Measurements from ENCODE around the gene LSM14A.

DNA sequence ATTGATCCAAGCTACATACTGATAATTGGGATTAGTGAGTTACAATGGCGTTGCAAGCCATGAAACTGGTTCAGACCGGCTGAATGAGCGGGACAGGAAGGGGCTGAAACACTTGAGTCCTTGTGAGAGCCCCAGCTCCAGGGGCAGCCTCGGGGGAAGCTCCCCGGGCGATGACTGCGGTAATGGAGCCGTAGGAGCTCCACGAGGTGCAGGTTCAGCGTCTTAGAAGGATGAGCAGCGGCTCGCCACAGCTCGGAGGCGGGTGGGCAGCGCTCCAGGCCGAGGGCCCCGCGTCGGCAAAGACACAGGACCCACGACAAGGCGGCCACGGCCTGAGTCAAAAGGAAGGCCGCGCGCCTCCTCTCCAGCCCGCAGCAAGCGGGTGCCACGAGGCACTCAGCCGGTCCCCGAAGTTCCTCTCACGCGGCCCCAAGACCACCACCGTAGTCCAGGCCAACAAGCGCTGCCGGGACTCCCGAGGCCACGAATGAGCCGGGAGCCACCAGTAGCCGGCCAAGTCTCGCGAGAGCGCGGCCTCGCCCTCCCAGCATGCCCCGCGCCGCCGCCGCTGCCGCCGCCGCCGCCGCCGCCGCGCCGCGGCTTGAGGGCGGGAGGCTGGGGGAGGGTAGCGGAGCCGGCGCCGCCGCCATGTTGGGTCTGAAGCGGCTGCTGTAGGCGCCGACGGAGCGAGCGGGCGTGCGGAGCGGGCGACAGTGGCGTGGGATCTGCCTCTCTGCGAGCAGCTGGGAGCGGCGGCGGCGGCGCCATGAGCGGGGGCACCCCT lies at the start of gene LSM14A:
- TF ChIP-seq, protein P1, sequence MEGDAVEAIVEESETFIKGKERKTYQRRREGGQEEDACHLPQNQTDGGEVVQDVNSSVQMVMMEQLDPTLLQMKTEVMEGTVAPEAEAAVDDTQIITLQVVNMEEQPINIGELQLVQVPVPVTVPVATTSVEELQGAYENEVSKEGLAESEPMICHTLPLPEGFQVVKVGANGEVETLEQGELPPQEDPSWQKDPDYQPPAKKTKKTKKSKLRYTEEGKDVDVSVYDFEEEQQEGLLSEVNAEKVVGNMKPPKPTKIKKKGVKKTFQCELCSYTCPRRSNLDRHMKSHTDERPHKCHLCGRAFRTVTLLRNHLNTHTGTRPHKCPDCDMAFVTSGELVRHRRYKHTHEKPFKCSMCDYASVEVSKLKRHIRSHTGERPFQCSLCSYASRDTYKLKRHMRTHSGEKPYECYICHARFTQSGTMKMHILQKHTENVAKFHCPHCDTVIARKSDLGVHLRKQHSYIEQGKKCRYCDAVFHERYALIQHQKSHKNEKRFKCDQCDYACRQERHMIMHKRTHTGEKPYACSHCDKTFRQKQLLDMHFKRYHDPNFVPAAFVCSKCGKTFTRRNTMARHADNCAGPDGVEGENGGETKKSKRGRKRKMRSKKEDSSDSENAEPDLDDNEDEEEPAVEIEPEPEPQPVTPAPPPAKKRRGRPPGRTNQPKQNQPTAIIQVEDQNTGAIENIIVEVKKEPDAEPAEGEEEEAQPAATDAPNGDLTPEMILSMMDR (conservative IDR thresholded peaks at IDR 0.05; ENCODE audit: low read length): no peak
- TF ChIP-seq EZH2phosphoT487 (IDR thresholded peaks at IDR 0.05; ENCODE audit: borderline replicate concordance): no peak
